Endometrium (tissue), 2 donors: ENCODE results near the gene CCNG2.
"Not testable (repeated sequence)": the region's sequence is repeated elsewhere in the genome, so short reads cannot be mapped to it uniquely, and the experiment has no call there.

Experiments used
- FAIRE-seq: peaks from 2 replicates; lab custom pipeline; 2012; peaks lifted over from hg19 to GRCh38; lab: Jason Lieb, UNC
- donor health status: control.
- donor health status: control.

CCNG2 gene, protein sequence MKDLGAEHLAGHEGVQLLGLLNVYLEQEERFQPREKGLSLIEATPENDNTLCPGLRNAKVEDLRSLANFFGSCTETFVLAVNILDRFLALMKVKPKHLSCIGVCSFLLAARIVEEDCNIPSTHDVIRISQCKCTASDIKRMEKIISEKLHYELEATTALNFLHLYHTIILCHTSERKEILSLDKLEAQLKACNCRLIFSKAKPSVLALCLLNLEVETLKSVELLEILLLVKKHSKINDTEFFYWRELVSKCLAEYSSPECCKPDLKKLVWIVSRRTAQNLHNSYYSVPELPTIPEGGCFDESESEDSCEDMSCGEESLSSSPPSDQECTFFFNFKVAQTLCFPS

GRCh38 chr4:77156912-77157858 lies at the start of gene CCNG2:
CCNG2 (plus strand) TSS chr4:77157207; CDS start chr4:77158533, 1,326 bp downstream.
- no peak for FAIRE-seq

- FAIRE-seq, result no peak
Measured at GRCh38 chr4:77110730-77111129, 46.3 kb upstream of the CCNG2 start.

DNA sequence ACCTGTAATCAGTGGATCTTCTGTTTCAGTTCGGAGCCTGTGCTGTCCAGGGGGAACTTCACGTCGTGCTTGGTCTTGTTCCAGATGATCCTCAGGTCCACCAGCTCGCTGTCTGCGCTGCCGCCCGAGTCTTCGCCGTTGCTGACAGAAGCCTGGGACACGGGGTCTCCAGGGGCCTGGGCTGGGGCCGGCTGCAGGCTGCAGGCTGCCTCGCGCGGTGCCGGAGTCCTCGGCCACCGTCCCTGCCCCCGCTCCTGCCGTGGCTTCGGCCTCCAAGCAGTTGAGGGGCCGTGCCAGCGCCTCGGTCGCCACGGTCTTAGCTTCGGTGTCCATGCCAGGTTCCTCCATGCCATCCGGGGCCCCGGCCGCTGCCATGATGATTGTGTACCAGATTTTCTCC lies 43.9 kb upstream of the CCNG2 start:
- no peak for FAIRE-seq

DNA sequence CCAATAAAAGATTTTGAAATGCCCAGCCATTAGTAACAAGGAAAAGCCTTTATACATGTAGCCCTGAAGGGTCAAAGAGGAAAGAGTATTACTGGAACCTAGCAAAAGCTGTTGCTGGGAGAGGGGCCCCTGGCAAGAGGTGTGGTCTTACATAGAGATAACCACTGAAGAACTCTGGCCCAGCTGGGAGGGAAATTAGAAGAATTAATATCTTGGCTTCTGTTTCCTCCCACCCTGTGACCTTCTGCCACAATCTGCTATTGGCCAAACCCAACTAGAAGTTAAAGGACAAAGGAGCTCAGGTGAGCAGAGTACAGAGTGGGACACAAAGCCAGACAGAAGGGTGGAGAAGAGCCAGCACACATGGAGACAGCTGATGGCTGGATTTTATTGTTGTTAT lies 39.3 kb upstream of the CCNG2 start:
- FAIRE-seq, result no peak

DNA sequence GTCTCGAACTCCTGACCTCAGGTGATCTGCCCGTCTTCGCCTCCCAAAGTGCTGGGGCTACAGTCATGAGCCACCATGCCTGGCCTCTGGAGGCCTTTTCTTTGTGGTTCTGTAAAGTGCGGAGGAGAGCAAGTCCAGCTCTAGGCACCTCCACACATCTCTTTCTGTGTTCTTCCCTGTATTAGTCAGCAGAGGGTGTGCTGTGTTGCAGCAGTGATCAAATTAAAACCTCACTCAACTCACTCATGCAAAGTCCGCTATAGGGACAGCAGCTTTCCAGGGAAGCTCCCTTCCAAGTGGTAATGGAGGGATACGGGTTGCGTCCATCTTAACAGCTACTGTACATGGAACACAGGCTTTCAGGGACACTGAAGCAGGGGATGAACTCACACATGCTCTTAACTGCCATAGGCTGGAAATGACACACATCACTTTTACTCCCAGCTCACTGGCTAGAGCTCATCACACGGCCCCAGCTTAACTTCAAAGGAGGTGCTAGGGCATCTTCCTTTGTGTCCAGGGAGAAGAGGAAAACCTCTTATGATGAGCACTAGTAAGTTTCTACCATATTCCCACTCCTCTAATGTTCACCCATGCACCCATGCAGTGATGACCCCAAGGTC lies 36.0 kb upstream of the CCNG2 start:
- FAIRE-seq, result no peak

- FAIRE-seq, result no peak
Measured at GRCh38 chr4:77121736-77122240, 35.2 kb upstream of the CCNG2 start.

DNA sequence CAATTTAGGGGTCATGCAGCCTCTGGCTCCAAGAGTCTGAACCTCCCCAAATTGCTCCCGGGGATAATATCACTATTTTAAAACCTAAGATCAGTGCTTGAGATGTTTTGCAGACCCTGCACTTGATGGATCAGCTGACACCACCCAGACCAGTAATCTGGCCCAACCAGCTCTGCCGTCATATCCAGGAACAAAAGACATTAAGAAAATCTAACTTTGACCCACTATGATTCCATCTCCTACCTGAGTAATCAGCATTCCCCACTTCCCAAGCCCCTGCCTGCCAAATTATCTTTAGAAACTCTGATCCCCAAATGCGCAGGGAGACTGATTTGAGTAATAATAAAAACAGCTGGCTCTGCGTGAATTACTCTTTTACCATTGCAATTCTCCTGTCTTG lies 34.4 kb upstream of the CCNG2 start:
- no peak for FAIRE-seq

- FAIRE-seq, result no peak
Measured at GRCh38 chr4:77123411-77123810, 33.6 kb upstream of the CCNG2 start.

DNA sequence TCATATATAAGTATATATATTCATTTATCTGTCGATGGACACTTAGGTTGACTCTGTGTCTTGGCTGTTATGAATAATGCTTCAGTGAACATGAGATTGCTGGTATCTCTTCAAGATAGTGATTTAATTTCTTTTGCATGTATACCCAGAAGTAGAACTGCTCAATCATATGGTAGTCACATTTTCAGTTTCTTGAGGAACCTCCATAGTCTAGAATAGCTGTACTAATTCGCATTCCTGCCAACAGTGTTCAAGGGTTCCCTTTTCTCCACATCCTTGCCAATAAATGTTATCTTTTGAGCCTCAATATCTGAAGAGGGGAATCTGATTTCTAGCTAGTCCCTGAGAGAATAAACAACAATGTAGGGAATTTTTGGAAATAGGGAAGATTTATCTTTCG lies 32.4 kb upstream of the CCNG2 start:
- no peak for FAIRE-seq

DNA sequence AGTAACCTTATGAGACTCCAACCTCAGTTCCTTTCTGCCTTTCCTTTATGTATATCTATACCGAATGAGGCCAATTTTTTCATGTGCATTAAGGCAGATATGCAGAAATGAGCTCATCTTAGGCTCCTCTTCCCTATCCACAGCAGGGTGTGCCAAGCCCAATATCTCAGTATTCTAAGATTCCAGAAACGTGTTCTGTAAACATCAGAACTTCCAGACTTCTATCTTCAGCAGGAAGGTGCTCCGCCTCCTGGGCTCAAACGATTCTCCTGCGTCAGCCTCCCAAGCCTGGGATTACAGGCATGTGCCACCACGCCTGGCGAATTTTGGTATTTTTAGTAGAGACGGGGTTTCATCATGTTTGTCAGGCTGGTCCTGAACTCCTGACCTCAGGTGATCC lies 31.0 kb upstream of the CCNG2 start:
- no peak for FAIRE-seq

GRCh38 chr4:77126809-77127208 lies 30.2 kb upstream of the CCNG2 start:
- FAIRE-seq, result no peak

GRCh38 chr4:77127215-77127614 lies 29.8 kb upstream of the CCNG2 start:
- no peak for FAIRE-seq

DNA sequence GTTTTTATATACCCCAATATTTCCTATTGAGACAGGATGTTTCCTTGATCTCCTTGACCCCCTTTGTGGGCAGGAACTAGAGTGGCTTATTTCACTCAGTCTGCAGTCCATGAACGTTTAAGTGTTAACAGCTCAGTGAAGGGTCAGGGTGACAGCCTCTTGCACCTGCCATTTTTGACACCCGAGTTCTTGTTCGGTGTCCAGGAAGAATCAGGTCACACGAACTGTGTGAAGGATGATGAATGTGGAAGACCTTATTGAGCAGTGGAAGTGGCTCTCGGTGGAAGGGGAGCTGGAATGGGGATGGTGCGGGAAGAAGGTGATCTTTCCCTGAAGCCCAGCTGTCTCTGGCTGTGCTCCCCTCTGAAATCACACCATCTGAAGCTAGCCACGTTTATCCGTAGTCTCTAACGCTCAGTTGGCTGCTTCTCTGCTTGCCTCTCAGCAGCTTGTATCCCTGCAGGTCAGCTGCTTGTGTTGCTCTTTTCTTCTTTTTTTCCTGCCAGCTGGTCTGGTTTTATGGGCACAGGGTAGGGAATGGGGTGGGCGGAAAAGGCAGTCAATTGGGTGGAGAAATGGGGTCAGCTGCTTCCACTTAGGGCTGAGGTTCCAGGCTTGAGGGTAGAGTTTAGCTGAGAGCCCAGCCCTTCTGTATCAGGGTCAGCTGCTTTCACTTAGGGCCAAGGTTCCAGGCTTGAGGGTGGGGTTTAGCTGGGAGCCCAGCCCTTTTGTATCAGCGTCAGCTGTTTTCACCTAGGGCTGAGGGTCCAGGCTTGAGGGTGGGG lies 29.0 kb upstream of the CCNG2 start:
- FAIRE-seq, result no peak

GRCh38 chr4:77132652-77133312 lies 24.2 kb upstream of the CCNG2 start:
- peak; percentile 67 for FAIRE-seq

DNA sequence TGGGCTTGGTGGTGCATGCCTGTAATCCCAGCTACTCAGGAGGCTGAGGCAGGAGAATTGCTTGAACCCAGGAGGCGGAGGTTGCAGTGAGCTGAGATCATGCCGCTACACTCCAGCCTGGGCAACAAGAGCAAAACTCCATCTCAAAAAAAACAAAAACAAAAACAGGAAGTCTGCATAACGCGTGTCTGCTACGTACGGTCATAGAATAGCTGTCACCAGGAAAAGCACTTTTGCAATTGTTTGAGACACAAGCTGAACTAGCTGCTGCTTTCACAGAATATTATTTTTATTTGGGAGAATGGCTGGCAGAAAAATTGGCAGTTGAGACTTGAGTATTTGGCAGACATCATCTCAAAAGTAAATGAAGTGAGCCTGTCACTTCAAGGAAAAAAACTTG lies 19.6 kb upstream of the CCNG2 start:
- not testable (repeated sequence) for FAIRE-seq

GRCh38 chr4:77141964-77142645 lies 14.9 kb upstream of the CCNG2 start:
- no peak for FAIRE-seq

DNA sequence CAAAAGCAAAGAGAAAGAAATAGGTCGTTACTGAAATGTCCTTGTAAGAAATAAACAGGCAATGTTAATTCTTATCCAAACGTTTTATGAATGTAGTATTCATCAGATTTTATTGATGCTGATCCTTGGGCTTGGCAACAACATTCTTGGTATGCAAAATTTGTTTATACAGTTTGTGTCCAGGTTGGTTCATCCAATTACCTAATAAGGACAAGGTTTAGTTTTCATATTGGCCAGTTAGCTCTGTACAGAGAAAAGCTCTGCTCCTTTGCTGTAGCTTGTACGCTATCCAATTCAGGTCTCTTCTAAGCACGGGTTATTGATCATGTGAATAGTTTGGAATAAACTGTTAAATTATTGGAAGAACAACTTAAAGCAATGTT lies 14.4 kb upstream of the CCNG2 start:
- no peak for FAIRE-seq

GRCh38 chr4:77143091-77143490 lies 13.9 kb upstream of the CCNG2 start:
- FAIRE-seq, result no peak

GRCh38 chr4:77145842-77146185 lies 11.2 kb upstream of the CCNG2 start:
- FAIRE-seq, result no peak

- no peak for FAIRE-seq
Measured at GRCh38 chr4:77146186-77147078, 10.6 kb upstream of the CCNG2 start.
